ENCODE data around the gene GPR55.

GPR55 gene

DNA sequence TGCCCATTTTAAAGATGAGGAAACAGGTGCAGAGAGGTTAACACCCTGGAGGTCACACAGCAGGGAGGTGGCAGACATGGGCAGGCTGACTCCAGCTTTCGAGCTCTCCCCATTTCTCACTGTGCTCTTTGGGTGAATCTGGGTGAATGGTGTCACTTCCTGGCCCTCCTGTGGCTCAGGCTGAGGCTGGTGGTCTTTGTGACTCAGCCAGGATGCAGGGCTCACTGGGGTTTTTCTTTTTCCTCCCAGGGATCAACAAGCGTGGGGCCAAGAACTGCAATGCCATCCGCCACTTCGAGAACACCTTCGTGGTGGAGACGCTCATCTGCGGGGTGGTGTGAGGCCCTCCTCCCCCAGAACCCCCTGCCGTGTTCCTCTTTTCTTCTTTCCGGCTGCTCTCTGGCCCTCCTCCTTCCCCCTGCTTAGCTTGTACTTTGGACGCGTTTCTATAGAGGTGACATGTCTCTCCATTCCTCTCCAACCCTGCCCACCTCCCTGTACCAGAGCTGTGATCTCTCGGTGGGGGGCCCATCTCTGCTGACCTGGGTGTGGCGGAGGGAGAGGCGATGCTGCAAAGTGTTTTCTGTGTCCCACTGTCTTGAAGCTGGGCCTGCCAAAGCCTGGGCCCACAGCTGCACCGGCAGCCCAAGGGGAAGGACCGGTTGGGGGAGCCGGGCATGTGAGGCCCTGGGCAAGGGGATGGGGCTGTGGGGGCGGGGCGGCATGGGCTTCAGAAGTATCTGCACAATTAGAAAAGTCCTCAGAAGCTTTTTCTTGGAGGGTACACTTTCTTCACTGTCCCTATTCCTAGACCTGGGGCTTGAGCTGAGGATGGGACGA, 47.1 kb downstream of the GPR55 start:
- DNase-seq: no peak

DNA sequence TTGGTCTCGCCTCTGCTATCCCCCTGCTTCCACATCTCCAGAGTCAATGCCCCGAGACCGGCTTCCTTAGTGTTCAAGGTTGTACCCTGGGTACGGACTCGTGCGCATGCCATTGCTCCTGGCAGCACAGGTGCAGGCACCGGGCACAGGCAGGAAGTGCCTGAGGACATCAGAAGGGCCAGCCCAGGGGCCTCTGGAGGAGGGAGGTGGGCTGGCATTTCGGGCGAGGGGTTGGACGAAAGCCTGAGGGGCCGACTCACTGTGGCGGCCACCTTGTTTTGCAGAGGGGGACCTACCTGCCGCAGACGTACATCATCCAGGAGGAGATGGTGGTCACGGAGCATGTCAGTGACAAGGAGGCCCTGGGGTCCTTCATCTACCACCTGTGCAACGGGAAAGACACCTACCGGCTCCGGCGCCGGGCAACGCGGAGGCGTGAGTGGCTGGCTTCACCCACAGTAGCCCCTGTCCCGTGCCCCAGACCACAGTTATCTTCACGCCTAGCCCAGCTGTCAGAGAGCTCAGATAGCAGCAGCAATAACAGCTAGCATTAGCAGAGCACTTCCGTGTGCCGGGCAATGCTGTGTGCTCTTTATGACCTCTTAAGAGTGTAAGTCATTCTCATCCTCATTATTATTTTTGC, 47.8 kb downstream of the GPR55 start:
- no peak for DNase-seq

DNA sequence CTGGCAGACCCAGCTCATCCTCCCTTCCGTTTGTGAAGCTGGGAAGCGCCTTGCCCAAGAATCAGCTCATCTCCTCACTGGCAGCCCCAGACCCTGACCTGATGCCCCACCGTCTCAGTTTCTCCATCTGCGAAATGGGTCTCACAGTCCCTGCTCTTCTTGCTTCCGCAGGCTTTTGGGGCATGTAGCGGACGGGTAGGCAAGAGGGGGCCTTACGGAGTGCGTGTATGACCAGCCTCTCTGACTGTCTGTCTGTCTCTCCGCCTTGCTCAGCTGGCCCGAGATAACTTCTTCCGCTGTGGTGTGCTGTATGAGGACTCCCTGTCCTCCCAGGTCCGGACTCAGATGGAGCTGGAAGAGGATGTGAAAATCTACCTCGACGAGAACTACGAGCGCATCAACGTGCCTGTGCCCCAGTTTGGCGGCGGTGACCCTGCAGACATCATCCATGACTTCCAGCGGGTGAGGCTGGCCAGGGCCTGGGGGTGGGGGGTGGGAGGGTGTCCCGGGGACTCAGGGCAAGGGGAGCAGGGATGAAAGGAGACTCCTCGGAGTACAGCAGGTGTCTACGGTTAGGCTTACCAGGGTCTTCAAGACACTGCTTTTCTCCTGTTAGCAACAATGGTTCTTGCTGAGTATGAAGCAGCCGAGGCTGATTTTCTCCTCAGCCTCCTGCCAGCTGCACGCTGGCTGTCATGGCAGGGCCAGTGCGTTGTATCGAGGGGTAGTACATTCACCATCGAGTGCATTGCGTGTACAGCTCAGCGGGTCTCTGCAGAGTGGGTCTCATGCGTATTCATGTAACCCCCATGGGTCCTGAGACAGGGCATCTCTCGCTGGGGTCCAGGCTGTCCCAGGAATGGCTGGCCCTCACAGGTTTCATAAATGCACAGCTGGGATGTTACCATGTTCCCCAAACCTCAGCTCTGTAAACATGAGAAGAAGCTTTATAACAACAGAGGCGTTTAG, 49.4 kb downstream of the GPR55 start:
- no peak for DNase-seq

DNA sequence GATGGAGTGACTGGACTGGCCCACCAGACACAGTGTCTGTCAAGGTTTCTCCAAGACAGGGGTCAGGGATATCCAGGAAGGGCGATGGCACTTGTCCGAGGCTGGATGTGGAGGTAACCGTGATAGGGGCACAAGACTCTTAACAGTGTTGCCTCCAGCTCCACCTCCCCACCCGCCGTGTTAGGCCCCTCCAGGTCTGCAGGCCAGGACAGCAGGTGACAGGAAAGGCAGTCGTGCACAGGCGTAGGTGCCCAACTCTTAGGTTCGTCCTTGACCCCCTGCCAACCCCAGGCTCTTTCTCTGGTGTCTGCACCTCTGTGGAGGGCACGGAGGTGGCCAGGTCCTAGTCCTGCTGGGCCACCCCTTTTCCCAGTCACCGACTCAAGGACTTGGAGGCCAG, 50.2 kb downstream of the GPR55 start:
- no peak for DNase-seq

DNA sequence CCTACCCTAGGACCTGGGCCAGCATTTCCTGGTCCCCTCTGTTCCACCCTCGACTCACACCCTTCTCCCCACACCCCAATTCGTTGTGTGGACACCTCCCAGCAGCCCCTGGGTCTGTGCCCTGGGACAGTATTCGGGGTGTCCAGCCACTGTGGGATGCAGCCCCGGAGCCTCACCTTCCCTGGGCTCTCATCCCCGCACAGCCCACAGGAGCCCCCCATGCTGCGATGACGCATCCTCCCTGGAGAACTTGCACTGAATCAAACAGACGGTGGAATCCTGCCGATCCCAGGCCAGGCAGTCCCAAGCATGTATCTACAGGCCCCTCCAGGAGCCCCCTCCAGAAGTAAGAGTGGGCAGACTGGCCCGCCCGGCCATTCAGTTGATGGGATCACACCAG, 50.6 kb downstream of the GPR55 start:
- no peak for DNase-seq

DNA sequence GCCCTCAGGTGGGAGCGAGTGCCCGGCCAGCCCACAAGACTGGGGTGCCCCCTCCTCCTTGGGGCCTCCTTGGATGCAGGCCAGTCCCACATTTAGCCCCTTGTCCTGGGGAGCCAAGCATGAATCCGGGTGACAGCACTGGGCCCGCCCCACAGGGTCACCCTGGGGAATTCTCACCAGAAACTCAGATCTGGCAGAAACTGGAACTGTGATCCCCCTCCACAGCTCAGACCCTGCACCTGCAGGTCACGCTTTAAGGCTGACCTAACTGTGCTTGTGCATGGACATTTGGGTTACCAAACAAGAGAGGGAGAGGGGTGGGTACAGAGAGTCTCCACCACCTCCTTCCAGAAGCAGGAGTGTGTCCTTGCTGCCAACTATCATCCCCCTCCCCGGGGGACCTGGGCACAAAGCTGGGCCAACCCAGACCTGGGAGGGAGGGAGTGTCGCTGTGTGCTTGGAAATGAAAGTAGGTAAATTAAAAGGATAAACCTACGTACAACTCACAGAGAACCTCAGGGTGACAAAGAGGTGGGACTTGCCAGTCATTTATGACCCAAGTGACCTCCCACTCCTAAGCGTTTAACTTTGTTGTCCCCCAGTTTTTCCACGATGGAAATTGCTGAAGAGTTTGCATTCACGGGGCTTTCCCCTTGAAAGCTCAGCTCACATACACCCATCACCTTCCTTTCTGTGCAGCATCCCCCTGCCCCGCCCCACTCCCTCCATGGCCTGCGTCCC, 51.2 kb downstream of the GPR55 start:
- no peak for DNase-seq

DNA sequence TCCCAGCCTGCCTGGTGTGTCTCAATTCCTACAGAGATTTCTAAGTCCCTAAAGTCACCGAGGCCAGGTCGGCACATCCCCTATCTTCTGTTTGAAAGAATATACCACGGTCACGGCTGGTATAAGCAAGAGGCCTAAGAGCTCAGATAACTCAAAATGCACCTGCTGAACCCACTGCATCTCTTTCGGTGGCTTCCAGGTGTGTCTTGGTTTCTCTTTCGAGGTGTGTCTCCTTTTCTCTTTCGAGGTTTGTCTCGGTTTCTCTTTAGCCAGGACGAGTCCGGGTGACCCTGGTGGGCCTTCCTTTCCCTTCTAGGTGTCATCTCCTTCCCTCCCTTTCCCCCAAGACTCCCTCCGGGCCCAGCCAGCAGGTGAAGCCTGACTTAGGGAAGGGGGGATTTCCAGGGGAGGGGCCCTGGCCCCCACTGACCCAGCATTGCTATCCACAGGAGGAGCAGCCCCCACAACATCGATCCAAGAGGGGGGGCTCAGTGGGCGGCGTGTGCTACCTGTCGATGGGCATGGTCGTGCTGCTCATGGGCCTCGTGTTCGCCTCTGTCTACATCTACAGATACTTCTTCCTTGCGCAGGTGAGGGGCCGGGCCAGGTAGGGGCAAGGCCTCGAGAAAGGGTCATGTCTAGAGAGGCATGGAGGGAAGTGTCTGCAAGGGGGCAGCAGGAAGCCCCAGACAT, 51.9 kb downstream of the GPR55 start:
- no peak for DNase-seq

DNA sequence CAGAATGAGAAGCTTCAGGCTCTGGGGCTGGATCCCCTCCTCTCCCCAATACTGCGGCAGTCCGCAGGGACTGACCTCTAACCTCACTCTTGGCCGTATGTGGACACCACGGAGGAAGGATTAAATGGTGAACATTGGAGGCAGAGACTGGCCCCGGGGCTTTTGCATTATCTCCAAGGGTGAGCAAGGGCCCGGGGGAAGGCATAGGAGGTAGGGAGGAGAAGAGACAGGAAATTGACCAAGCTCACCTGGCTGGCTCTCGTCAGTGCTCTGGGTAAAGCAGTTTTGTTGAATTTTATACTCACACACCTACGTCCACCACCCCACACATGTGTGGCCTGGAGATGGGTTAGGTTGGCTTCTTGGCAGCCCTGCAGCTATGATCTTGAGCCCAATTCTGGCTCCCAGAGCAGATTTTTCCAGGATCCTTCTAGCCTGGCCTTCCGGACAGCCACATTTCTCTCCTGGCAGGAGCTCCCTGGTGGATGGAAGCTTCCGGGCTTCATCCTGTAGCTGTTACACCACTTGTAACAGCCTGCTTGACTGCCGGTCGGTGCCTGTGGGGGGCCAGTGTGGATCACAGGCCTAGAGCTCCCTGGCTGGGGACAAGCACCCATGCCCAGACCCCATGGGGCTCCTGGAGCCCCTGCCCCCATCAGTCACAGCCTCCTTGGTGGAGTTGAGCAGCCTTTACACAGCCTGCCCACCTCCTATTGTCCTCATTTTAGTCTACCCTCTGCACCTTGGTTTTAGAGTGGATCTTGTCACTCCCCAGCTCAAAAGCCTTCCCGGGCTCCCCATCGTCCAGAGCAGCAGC, 52.7 kb downstream of the GPR55 start:
- no peak for DNase-seq

DNA sequence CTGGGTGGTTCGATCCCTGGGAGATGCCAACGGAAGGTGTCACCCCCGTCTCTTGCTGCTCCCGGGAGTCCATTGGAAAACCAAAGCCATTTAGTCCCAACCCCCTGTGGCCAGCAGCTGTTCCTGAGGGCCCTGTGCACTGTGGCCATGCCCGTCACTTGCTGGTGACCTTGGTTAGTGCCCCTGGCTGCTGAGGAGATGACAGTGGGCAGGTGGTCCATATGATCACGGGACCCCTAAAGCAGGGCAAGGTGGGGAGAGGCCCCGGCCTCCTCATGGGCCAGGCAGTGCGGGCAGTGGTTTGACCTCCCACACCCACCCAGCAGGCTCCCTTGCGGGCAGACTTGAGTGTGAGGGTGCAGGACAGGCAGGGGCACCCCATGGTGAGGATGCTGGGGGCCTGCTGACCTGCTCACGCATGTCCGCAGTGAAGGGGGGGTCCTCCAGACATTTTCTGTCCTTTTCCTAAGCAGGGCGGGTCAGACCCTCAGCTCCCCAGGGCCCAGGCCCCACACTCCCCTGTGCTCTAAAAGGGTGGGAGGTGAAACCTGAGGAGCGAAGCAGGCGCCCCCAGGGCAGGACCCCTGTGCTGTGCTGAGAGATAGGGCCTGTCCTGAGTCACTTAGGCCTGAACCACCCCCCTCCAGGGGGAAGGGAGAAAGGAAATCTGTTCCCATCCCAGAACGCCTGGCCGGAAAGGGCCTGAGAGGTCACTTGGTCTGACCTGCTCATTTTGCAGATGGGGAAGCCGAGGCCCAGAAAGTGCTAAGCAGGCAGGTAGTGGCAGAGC, 53.5 kb downstream of the GPR55 start:
- DNase-seq: no peak

DNA sequence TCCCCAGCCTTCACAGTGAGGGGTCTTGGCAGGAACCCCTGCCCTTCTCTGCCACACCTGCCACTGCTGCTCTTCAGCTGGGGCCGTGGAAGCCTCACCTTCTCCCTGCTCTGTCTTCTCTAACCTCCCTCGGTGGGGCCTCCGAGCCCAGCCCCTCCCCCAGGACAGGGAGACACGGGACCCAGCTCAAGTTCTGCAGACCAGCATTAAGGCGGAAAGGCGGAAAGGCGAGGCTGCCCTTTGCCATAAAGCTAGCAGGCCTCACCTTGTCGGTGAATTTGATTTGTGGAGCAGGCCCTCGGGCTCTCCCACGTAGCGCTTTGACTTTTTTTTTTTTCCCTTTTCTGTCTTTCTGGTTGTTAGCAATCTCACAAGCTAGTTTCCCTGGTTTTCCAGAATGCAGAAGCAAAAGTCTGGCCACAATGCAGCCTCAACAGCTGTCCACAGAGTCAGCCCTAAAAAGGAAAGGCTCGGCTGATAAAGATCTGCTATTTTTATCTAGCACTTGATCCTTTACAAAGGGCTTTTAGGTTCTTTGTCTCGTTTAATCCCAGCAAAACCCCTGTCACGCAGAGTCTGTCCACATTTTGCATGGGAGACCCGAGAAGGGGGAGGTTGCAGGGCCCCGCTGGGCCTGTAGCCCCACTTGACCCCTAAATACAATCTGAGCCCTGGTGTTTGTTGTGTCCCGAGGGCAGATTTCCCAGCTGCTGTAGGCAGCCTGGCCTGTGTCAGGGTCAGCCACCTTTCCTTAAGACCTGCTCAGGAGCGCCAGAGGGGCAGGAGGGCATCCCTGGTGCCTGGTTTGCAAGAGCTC, 54.3 kb downstream of the GPR55 start:
- DNase-seq: no peak

DNA sequence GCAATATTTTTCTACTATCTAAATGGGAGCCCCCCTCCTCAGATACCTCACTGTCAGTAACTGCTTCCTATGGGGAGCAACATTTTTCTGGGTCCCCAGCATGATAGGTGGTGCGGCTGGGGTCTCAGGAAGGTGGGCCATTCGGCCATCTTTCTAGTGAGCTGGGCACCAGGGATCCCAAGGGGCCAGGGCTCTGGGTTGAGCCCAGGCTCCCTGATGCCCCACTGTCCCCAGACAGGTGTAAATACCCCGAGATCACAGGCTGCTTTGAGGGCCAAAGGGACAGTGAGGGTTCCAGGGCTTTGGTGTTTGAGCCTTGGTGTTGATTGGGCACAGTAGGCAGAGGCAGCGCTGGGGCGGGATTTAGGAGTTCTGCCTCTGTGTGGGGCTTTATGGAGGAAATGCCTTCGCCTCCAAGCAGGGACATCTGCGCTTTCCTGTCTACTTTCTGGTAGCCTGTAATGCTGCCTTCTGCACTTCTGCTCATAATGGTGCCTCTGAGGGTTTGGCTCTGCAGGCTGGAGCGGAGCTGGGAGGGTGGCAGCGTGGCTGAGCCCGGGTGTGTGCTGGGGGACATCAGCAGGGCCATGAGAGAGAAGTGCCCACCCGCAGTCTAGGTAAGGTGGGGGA, 55.0 kb downstream of the GPR55 start:
- no peak for DNase-seq

DNA sequence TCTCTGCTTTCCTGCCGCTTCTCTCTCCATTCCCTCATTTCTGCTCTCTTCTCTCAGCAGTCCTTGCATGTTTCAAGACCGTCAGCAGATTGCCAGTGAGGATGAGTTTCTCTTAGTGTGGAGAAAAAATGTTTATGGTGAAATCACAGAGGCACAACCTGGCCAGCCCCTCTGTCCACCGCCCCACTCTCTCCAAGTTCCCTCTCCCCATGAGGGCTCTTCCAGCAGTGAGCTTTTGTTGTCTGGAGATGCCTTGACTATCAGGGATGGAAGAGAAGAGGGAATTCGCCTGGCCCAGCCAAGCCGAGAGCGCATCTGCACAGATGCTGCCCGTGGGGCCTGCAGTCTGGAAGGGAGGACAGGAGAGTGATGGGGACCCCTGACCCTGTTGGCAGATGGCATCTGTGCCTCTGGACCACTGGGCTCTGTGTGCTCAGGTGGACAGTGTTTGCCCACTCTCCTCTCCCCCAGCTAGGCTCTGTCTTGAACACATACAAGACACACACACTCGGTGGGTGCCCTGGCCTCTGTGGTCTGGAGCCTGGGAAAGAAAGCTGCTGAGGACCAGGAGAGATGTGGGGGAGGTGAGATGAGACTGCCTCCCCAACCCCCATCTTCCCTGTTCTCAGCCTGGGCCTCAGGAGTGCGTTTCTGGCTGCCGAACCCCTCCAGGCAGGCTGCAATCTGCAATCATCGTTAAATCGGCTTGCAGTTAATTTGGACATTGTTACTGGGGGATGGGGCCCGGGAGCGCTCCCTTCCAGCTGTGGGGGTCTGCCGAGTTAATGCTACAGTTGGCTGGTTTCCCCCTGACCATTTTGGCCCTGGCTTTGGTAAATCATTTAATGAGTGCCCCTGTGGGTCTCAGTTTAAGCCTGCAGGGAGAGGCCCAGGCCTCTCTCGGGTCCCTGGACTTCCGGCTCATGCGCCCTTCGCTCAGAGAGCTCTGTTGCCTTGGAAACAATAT, 55.8 kb downstream of the GPR55 start:
- DNase-seq: no peak

DNA sequence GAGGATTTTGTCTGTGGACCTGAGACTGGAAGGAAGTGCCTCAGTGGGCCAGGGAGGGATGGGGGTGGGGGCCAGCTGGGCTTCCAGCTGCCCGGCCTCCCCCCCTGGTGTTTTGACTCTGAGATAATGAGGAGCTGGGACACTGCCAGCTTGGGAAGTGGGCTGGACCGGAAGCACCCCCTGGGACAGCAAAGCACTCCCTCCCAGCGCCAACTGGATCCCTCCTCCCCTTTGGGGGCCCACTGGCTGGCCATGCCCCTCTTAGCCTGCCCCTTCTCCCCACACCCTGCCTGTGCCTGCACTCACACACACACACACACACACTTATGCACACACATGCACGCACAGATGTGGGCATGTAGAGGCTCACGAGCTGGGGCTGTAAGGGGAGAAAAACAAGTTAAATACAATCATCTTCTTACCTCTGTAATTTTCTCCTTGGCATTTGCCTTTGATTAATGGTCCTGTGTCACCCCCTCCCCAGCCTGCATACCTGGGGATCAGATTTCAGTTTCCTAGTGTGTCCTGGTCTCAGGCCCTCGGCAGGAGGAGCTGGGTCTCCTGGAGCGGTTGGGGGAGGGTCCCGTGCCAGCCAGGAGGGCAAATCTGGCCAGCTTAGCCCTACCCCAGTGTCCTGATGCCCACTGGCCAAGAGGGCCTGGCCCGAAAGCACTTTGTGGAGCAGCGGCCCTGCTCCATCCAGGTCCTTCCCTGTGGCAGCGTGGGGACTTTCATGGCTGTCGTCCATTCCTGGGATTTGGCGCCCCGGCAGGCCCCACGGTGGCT, 56.7 kb downstream of the GPR55 start:
- peak; percentile 20 for DNase-seq

DNA sequence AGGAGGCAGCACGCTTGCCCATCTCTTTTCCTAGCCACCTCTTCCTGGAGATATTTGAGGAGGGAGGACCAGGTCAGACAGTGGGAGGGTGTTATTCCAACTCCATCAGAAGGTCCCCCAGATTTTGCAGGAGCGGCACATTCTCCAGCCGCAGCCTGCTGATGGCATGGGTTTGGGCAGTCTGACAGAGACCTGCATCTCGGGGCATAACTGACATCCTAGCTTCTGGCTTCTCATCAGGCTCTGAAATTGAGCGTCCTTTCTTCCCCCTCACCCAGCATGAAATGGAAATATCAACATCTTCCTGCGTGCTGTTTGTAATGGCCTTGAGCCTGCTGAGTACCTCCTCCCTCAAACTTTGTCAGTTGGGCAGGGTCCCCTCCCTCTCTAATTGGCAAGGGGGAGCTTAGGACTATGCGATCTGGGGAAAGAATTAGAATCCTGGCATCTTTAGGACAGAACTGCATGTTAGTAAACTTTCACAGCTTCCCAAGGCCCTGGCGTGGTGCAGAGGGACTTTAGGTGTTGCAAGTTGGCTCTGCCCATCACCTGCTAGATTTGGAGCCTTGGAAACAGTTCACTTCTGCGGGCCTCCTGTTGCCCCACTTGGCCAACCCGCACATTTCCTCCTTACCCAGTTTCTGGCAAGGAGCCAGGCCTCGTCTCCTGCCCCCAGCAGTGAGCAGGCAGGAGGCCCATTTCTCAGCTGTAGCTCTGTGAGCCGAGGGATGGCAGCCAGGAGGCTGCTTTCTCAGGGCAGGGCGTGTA, 58.1 kb downstream of the GPR55 start:
- DNase-seq: peak; percentile 45

DNA sequence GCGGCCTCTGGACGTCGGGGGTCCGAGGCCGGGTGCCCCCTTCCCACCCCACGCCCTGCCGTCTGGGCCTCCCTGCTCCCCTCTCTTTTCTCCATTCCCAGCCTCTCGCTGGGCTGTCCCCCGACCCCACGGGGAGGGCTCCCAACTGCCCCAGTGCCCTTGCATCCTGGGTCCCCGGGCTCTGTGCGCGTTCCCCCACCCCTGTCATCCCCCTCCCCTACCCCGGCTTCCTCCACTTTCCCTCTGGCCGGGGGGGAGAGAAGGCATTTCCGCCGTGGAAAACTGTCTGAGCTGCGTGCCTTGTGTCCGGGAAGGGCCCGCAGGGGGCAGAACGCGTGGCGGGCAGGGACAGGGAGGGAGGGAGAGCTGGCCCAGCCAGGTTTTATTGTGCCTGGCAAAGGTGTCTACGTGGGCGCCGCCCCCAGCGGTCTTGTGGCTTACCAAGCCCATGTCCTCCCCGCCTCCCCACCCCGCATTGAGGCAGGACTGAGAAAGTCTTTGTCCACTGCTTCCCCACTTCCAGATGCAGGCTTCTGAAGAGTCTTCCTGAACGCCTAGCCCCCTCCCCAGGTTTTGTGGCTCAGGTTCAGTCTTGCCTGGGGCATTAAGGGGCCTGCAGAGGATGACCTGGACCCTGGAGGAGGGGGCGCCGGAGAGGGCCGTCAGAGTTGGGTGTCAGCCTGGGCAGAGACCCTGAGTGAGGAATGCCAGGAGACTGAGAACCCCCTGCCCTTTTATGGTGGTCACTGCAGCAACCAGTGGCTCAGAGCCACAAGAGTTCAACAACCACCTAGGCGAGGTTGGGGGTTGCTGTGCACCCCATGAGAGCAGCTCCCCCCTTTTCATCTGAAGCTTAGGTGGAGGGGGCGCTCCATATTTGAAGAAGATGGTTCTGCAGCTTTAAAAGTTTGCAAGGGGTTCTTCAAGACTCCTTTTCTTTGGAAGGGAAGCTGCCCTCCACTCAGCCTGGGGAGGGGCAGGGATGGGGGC, 59.0 kb downstream of the GPR55 start:
- DNase-seq: peak; percentile 37
